K562 (cell line): ENCODE results near the gene SLC19A3. TPM values are rescaled to one million over a fixed set of nuclear protein-coding genes. Genes with fewer than 3 reads are reported as not detected.

ENCODE experiments used
- ATAC-seq: fragments of 200-7000 bp; cut with Tn5 transposase; 3 replicates; pipeline ENCODE4 v1.9.1; 2020; ENCODE audit warnings: moderate library complexity
- BruUV-seq: library from RNA; stranded (reverse); fragments of 400-500 nt; replicated peaks from 2 replicates; lab custom pipeline; 2021; lab: Mats Ljungman, UMichigan
- CTCF ChIA-PET: fragments of 300-600 bp; formaldehyde crosslinking; extraction: SDS; loops from one replicate; lab custom pipeline; 2021; ENCODE audit warnings: low intra/inter-chr PET ratio; lab: Yijun Ruan, JAX
- POLR2A ChIA-PET: fragments of 300-600, 350-650 bp; sonication (Branson Sonifier 250); formaldehyde crosslinking; extraction: SDS; loops from one replicate; lab custom pipeline; 2021; ENCODE audit warnings: antibody characterized with exemption, inconsistent platforms; lab: Yijun Ruan, JAX
- DNase-seq, 4 experiments: peaks; one replicate each; pipeline versions ENCODE4 v3.0.0 to v3.0.0-alpha.2; 2011 to 2018; ENCODE audit warnings: low spot score in 3 of 4, mixed read lengths in 3 of 4; ENCODE audit errors: extremely low read depth in 1 of 4
- FAIRE-seq: peaks from 2 replicates; lab custom pipeline; 2011; peaks lifted over from hg19 to GRCh38; lab: Jason Lieb, UNC
- H2AFZ ChIP-seq: 2 replicates; pipeline ENCODE4 v1.6.0; 2011; ENCODE audit warnings: low read depth, low read length, control low read depth, inconsistent platforms
- H3K27ac ChIP-seq: fragments of 200-600 bp; 3 replicates; pipeline ENCODE4 v1.8.0; 2011; ENCODE audit warnings: low read depth, mild to moderate bottlenecking, control low read depth, inconsistent platforms, low read length, moderate library complexity, mixed read lengths; ENCODE audit errors: extremely low read depth
- H3K27me3 ChIP-seq, 2 experiments: fragments of 300-600 bp in 1 of 2; 2 replicates in 1 of 2; 3 replicates in 1 of 2; pipeline versions ENCODE4 v1.6.0 to v1.8.0; 2011; ENCODE audit warnings: inconsistent platforms in 2 of 2, low read length in 2 of 2, mild to moderate bottlenecking in 1 of 2, mixed read lengths in 1 of 2, moderate library complexity in 1 of 2; ENCODE audit not compliant: control insufficient read depth in 2 of 2, insufficient read depth in 2 of 2
- H3K36me3 ChIP-seq: fragments of 300-600 bp; 3 replicates; pipeline ENCODE4 v1.8.0; 2011; ENCODE audit warnings: mild to moderate bottlenecking, low read length, inconsistent platforms; ENCODE audit not compliant: control insufficient read depth, insufficient read depth
- H3K4me1 ChIP-seq, 2 experiments: fragments of 200-600 bp in 1 of 2; replicated peaks in 1 of 2; 2 replicates in 1 of 2; 3 replicates in 1 of 2; pipeline versions ENCODE4 v1.5.1 to v1.8.0; 2011; ENCODE audit warnings: inconsistent platforms in 2 of 2, low read length in 2 of 2, mild to moderate bottlenecking in 1 of 2, mixed read lengths in 1 of 2, moderate library complexity in 1 of 2; ENCODE audit not compliant: control insufficient read depth in 2 of 2, insufficient read depth in 2 of 2
- H3K4me2 ChIP-seq: 2 replicates; pipeline ENCODE4 v1.6.1; 2011; ENCODE audit warnings: low read length, control low read depth, inconsistent platforms, mixed read lengths; ENCODE audit not compliant: insufficient read depth
- H3K4me3 ChIP-seq: fragments of 200-600 bp; sonication (generic), shearing (Covaris generic); 2 replicates; pipeline ENCODE4 v1.5.1; 2016; ENCODE audit warnings: control low read depth, inconsistent platforms
- H3K79me2 ChIP-seq: fragments of 200-600 bp; 3 replicates; pipeline ENCODE4 v1.8.0; 2011; ENCODE audit warnings: low read length, inconsistent platforms; ENCODE audit not compliant: control insufficient read depth, insufficient read depth
- H3K9ac ChIP-seq, 2 experiments: 2 replicates each; pipeline versions ENCODE4 v1.6.0 to v1.6.1; 2011; ENCODE audit warnings: low read depth in 2 of 2, low read length in 2 of 2, control low read depth in 1 of 2, inconsistent platforms in 1 of 2, mild to moderate bottlenecking in 1 of 2, mixed read lengths in 1 of 2; ENCODE audit not compliant: insufficient read depth in 1 of 2
- H3K9me1 ChIP-seq: one replicate; pipeline ENCODE4 v1.6.0; 2011; ENCODE audit warnings: inconsistent platforms, mild to moderate bottlenecking, low read length, moderate library complexity; ENCODE audit not compliant: control insufficient read depth, insufficient read depth
- H3K9me3 ChIP-seq: replicated peaks from 2 replicates; pipeline ENCODE4 v1.5.1; 2011; ENCODE audit warnings: low read depth, low read length, inconsistent platforms; ENCODE audit not compliant: control insufficient read depth, insufficient read depth
- H4K20me1 ChIP-seq: replicated peaks from 2 replicates; pipeline ENCODE4 v1.6.1; 2011; ENCODE audit warnings: low read length, inconsistent platforms, mixed read lengths; ENCODE audit not compliant: control insufficient read depth, insufficient read depth
- CAMTA2 ChIP-seq: fragments of 250-450 bp; sonication (Bioruptor Pico); conservative IDR thresholded peaks from 2 replicates; pipeline ENCODE4 v1.5.1; 2022
- CREB3L1 ChIP-seq: fragments of 450-650 bp; IDR thresholded peaks from 2 replicates; pipeline ENCODE4 v1.6.1; 2014; ENCODE audit warnings: low read depth, mild to moderate bottlenecking, moderate library complexity, borderline replicate concordance
- E2F4 ChIP-seq: sonication (generic); formaldehyde crosslinking; IDR thresholded peaks from 2 replicates; pipeline ENCODE4 v1.8.0; 2022; ENCODE audit warnings: mild to moderate bottlenecking, low read depth, missing genetic modification reagents
- PHF21A ChIP-seq: fragments of 450-650 bp; IDR thresholded peaks from 2 replicates; pipeline ENCODE4 v1.6.1; 2017; ENCODE audit warnings: low read depth, borderline replicate concordance
- TAF1 ChIP-seq: IDR thresholded peaks from 2 replicates; pipeline ENCODE4 v1.6.1; 2011; ENCODE audit warnings: mild to moderate bottlenecking, low read length, moderate library complexity; ENCODE audit not compliant: insufficient read depth, control insufficient read depth, severe bottlenecking; ENCODE audit errors: extremely low read depth
- ZNF232 ChIP-seq: sonication (generic); formaldehyde crosslinking; IDR thresholded peaks from 2 replicates; pipeline ENCODE4 v1.8.0; 2022; ENCODE audit warnings: mild to moderate bottlenecking, missing genetic modification reagents
- WGBS: fragments of 100-300 bp; shearing (Covaris generic); methylation state at CpG from one replicate; pipeline ENCODE4 v1.1.6; 2016; ENCODE audit warnings: low coverage, mixed read lengths; ENCODE audit not compliant: insufficient coverage; ENCODE audit errors: missing lambda C conversion rate; 5-methylcytosine and 5-hydroxymethylcytosine counted together
- in situ Hi-C: fragments of 300-500 bp; cut with MboI; formaldehyde crosslinking; loops from 4 replicates; pipeline ENCODE4 v1.15.0; 2018; ENCODE audit warnings: inconsistent platforms, mixed read lengths
- intact Hi-C: fragments of 100-400 bp; cut with micrococcal nuclease; formaldehyde crosslinking; loops from 2 replicates; pipeline ENCODE4 v1.14.2; 2022
- polyA plus RNA-seq, 8 experiments: library from polyadenylated mRNA; depleted of rRNA in 4 of 8; stranded (reverse) in 5 of 8; unstranded in 3 of 8; fragments of >200 nt; fragmentation: Nextera tagmentation in 2 of 8; fragmentation: Illumina TruSeq in 1 of 8; extraction: Ambion mirVana in 2 of 8; extraction: Trizol in 1 of 8; gene quantifications; 2 replicates each; pipeline versions ENCODE4 v1.2.1 to v1.2.3, GENCODE V29; 2011 to 2014; ENCODE audit warnings: inconsistent platforms in 1 of 8, missing spikeins in 1 of 8
- total RNA-seq, 7 experiments: library from RNA; depleted of rRNA in 6 of 7; stranded (reverse); fragments of >200 nt in 6 of 7; fragmentation: Illumina TruSeq in 2 of 7; extraction: Trizol in 2 of 7; gene quantifications; 2 replicates each; pipeline versions ENCODE4 v1.2.1 to v1.2.3, GENCODE V29; 2011 to 2021; ENCODE audit warnings: low replicate concordance in 1 of 7

SLC19A3 gene
- total and polyA plus RNA-seq, 9 of the 15 experiments (the other 6 are each of a cell fraction or from before 2014, with no cell fraction given): not detected

GRCh38 chr2:227716501-227716900 lies 1.3 kb downstream of the SLC19A3 start:
- in situ Hi-C loops: no loop called here

GRCh38 chr2:227713291-227713690 lies 4.5 kb downstream of the SLC19A3 start:
- POLR2A ChIA-PET: no interaction called here

More at GRCh38 chr2:227716501-227716900, 1.3 kb downstream of the SLC19A3 start:
- Histone ChIP-seq H3K4me1 (peaks cover 0 to 6% of the 10 kb centered on the region in 2 experiments; a peak in 1 of 5 replicates), H3K9me1 (no peaks in the 10 kb centered on the region), H2AFZ (no peak overlapping the region), H3K9ac (no peak overlapping the region), H3K4me3 (no peak overlapping the region), H3K36me3 (no peaks in the 10 kb centered on the region), H4K20me1 (no peaks in the 10 kb centered on the region), H3K27me3 (peaks cover 2 to 15% of the 10 kb centered on the region in 2 experiments; a peak in 3 of 5 replicates), H3K79me2 (no peaks in the 10 kb centered on the region), H3K4me2 (no peak overlapping the region), H3K9me3 (no peaks in the 10 kb centered on the region), H3K27ac (no peak overlapping the region)
- DNase-seq (no peak), FAIRE-seq (no peak), ATAC-seq (no peak)
- TF ChIP-seq ZNF232 (no peak), TAF1 (no peak), CAMTA2 (CRISPR knock-in tag) (no peak), PHF21A (no peak)
- WGBS: 0% methylated on average over 2 of the region's 2 CpGs
- POLR2A ChIA-PET: no interaction called here
- intact Hi-C loops: no loop called here
- BruUV-seq: no TSS peak
- CTCF ChIA-PET: no interaction called here

More at GRCh38 chr2:227713291-227713690, 4.5 kb downstream of the SLC19A3 start:
- H3K27me3 ChIP-seq: peaks cover 2 to 19% of the 10 kb centered on the region in 2 experiments; a peak in 3 of 5 replicates
- CTCF ChIA-PET: no interaction called here
- peaks cover 0 to 6% of the 10 kb centered on the region in 2 experiments; a peak in 1 of 5 replicates for H3K4me1 ChIP-seq
- FAIRE-seq: no peak
- no peak overlapping the region for H3K4me3 ChIP-seq
- H3K4me2 ChIP-seq: no peak overlapping the region
- H3K9me3 ChIP-seq: no peaks in the 10 kb centered on the region
- no peaks in the 10 kb centered on the region for H3K9me1 ChIP-seq
- H3K27ac ChIP-seq: no peak overlapping the region
- no peaks in the 10 kb centered on the region for H3K79me2 ChIP-seq
- intact Hi-C loops: no loop called here
- H3K9ac ChIP-seq: no peak overlapping the region
- H4K20me1 ChIP-seq: no peaks in the 10 kb centered on the region
- ATAC-seq: no peak
- no peak for DNase-seq
- 0% methylated on average over 1 of the region's 1 CpG for WGBS
- no TSS peak for BruUV-seq
- no peaks in the 10 kb centered on the region for H3K36me3 ChIP-seq
- no peak overlapping the region for H2AFZ ChIP-seq
- in situ Hi-C loops: no loop called here
- TF ChIP-seq CREB3L1: no peak
- no peak for TF ChIP-seq E2F4
